ENCODE measurements around the gene DVL1. TPM values are rescaled to one million over a fixed set of nuclear protein-coding genes. Genes with fewer than 3 reads are reported as not detected.

The DVL1 gene
- total and polyA plus RNA-seq, 4 donors = 39.2 to 79.1 (median 62.8) TPM

- H3K4me1 ChIP-seq (ENCODE audit: control insufficient read depth in 5 of 5, insufficient read depth in 5 of 5, low read length in 5 of 5) = peaks cover 0 to 23% (median 8%) of the 10 kb centered on the region in 5 donors
- no peak for TF ChIP-seq CTCF (IDR thresholded peaks at IDR 0.05; ENCODE audit: control extremely low read depth, extremely low read depth)
- no peaks in the 10 kb centered on the region for H3K9me3 ChIP-seq (ENCODE audit: control insufficient read depth in 4 of 4, insufficient read depth in 3 of 4, low read length in 3 of 4)
- H3K4me3 ChIP-seq = no peak overlapping the region
- no peak for ATAC-seq (ENCODE audit: insufficient read depth, low FRiP score)
- H3K27me3 ChIP-seq (ENCODE audit: control insufficient read depth in 3 of 3, insufficient read depth in 3 of 3, low read length in 2 of 3) = no peaks in the 10 kb centered on the region
- H3K27ac ChIP-seq (ENCODE audit: low read depth in 1 of 2, low read length in 1 of 2) = no peak overlapping the region
- 85 to 94% methylated on average over 10 of the region's 10 CpGs for WGBS, 2 donors
- no peak for DNase-seq
- H3K9ac ChIP-seq (ENCODE audit: insufficient read depth in 1 of 2, low read length in 2 of 2) = no peak overlapping the region
- H3K36me3 ChIP-seq (ENCODE audit: control insufficient read depth in 4 of 4, insufficient read depth in 4 of 4, low read length in 4 of 4) = peaks cover 0 to 33% (median 6%) of the 10 kb centered on the region in 4 donors
Measured at GRCh38 chr1:1322952-1323351, 26.3 kb downstream of the DVL1 start.

GRCh38 chr1:1322418-1322817, 26.8 kb downstream of the DVL1 start:
- 90 to 92% methylated on average over 10 to 14 of the region's 14 CpGs for WGBS, 2 donors
- Histone ChIP-seq H3K36me3 (ENCODE audit: control insufficient read depth in 4 of 4, insufficient read depth in 4 of 4, low read length in 4 of 4) (peaks cover 0 to 29% (median 6%) of the 10 kb centered on the region in 4 donors), H3K9ac (ENCODE audit: insufficient read depth in 1 of 2, low read length in 2 of 2) (no peak overlapping the region), H3K4me1 (ENCODE audit: control insufficient read depth in 5 of 5, insufficient read depth in 5 of 5, low read length in 5 of 5) (peaks cover 0 to 23% (median 8%) of the 10 kb centered on the region in 5 donors), H3K27me3 (ENCODE audit: control insufficient read depth in 3 of 3, insufficient read depth in 3 of 3, low read length in 2 of 3) (no peaks in the 10 kb centered on the region), H3K27ac (ENCODE audit: low read depth in 1 of 2, low read length in 1 of 2) (no peak overlapping the region), H3K9me3 (ENCODE audit: control insufficient read depth in 4 of 4, insufficient read depth in 3 of 4, low read length in 3 of 4) (no peaks in the 10 kb centered on the region), H3K4me3 (no peak overlapping the region)
- DNase-seq (no peak), ATAC-seq (ENCODE audit: insufficient read depth, low FRiP score) (no peak)
- TF ChIP-seq CTCF (IDR thresholded peaks at IDR 0.05; ENCODE audit: control extremely low read depth, extremely low read depth) = no peak

DNA sequence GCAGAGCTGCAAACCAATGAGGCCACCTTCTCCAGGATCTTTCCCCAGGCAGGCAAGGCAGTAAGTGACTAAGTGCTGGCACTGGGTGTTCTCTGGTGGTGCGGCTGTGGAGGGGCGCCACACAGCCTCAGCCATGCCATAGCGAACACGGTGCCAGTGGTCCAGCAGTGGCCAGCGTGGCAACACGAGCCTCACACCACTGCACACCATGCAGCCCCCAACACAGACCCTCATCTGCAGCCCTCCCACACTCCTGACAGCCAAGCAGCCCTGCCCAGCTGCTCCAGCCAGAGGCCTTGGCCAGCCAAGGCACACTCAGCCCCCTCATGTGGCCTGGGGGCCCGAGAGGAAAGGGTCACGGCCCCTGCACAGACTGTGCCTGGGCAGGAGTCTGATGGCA, 27.7 kb downstream of the DVL1 start:
- H3K36me3 ChIP-seq (ENCODE audit: control insufficient read depth in 4 of 4, insufficient read depth in 4 of 4, low read length in 4 of 4) = peaks cover 0 to 27% (median 6%) of the 10 kb centered on the region in 4 donors
- 85 to 92% methylated on average over 8 of the region's 8 CpGs for WGBS, 2 donors
- no peak for TF ChIP-seq CTCF (IDR thresholded peaks at IDR 0.05; ENCODE audit: control extremely low read depth, extremely low read depth)
- no peaks in the 10 kb centered on the region for H3K27me3 ChIP-seq (ENCODE audit: control insufficient read depth in 3 of 3, insufficient read depth in 3 of 3, low read length in 2 of 3)
- ATAC-seq (ENCODE audit: insufficient read depth, low FRiP score) (no peak), DNase-seq (no peak)
- H3K9ac ChIP-seq (ENCODE audit: insufficient read depth in 1 of 2, low read length in 2 of 2) = no peak overlapping the region
- no peaks in the 10 kb centered on the region for H3K9me3 ChIP-seq (ENCODE audit: control insufficient read depth in 4 of 4, insufficient read depth in 3 of 4, low read length in 3 of 4)
- no peak overlapping the region for H3K27ac ChIP-seq (ENCODE audit: low read depth in 1 of 2, low read length in 1 of 2)
- H3K4me3 ChIP-seq = no peak overlapping the region
- peaks cover 0 to 19% (median 8%) of the 10 kb centered on the region in 5 donors for H3K4me1 ChIP-seq (ENCODE audit: control insufficient read depth in 5 of 5, insufficient read depth in 5 of 5, low read length in 5 of 5)

Data from lung (tissue), 12 donors.